ENCODE results near the gene ELAC1.
"Not testable (repeated sequence)": the region's sequence is repeated elsewhere in the genome, so short reads cannot be mapped to it uniquely, and the experiment has no call there.

Gene ELAC1

GRCh38 chr18:50973367-50974126 lies 5.7 kb downstream of the ELAC1 start:
- DNase-seq = no peak

- DNase-seq = no peak
These were observed 9.4 kb downstream of the ELAC1 start for GRCh38 chr18:50977037-50977760.

- DNase-seq = no peak
These were observed 13.5 kb downstream of the ELAC1 start for GRCh38 chr18:50981381-50981780.

- no peak for DNase-seq
These were observed 14.4 kb downstream of the ELAC1 start for GRCh38 chr18:50982086-50982801.

- DNase-seq = no peak
These were observed 15.0 kb downstream of the ELAC1 start for GRCh38 chr18:50982802-50983179.

GRCh38 chr18:50986360-50987087 lies 18.7 kb downstream of the ELAC1 start:
- DNase-seq = no peak

GRCh38 chr18:50987261-50987660 lies 19.4 kb downstream of the ELAC1 start:
- DNase-seq = no peak

GRCh38 chr18:50989711-50990110 lies 21.9 kb downstream of the ELAC1 start:
- no peak for DNase-seq

GRCh38 chr18:50992351-50992762 lies 24.5 kb downstream of the ELAC1 start:
- no peak for DNase-seq

GRCh38 chr18:50994031-50994430 lies 26.2 kb downstream of the ELAC1 start:
- DNase-seq = no peak

- DNase-seq = not testable (repeated sequence)
These were observed 35.3 kb downstream of the ELAC1 start for GRCh38 chr18:51003174-51003573.

GRCh38 chr18:51006061-51006818 lies 38.4 kb downstream of the ELAC1 start:
- DNase-seq = no peak

- no peak for DNase-seq
These were observed 39.3 kb downstream of the ELAC1 start for GRCh38 chr18:51006948-51007789.

GRCh38 chr18:51007790-51008139 lies 39.9 kb downstream of the ELAC1 start:
- DNase-seq = no peak

GRCh38 chr18:51009072-51009471 lies 41.2 kb downstream of the ELAC1 start:
- no peak for DNase-seq

GRCh38 chr18:51010218-51010617 lies 42.4 kb downstream of the ELAC1 start:
- no peak for DNase-seq

- DNase-seq = no peak
These were observed 43.9 kb downstream of the ELAC1 start for GRCh38 chr18:51011709-51012108.

GRCh38 chr18:51012441-51012840 lies 44.6 kb downstream of the ELAC1 start:
- DNase-seq = no peak

GRCh38 chr18:51013259-51013658 lies 45.4 kb downstream of the ELAC1 start:
- no peak for DNase-seq

- no peak for DNase-seq
These were observed 49.5 kb downstream of the ELAC1 start for GRCh38 chr18:51017140-51017879.

GRCh38 chr18:51020536-51020935 lies 52.7 kb downstream of the ELAC1 start:
- no peak for DNase-seq

All from T-helper 9 cell (primary cell).